Peyer's patch (tissue), 4 donors: ENCODE measurements around the gene DOCK3.

Source experiments
- CTCF ChIP-seq, 6 experiments: fragments of 450-650 bp in 4 of 6; fragments of 200-600 bp in 2 of 6; sonication (generic) in 1 of 6; IDR thresholded peaks; one replicate each; pipeline ENCODE4 v1.5.1; 2017 to 2019; ENCODE audit warnings: antibody characterized with exemption in 6 of 6, mild to moderate bottlenecking in 3 of 6, moderate library complexity in 1 of 6
- POLR2A ChIP-seq, 2 donors: fragments of 450-650 bp; IDR thresholded peaks; one replicate each; pipeline ENCODE4 v1.5.1; 2017; ENCODE audit warnings: antibody characterized with exemption in 2 of 2, mild to moderate bottlenecking in 2 of 2, moderate library complexity in 2 of 2

- TF ChIP-seq CTCF (IDR thresholded peaks at IDR 0.05) (no peak), POLR2A (IDR thresholded peaks at IDR 0.05) (no peak)
Measured at GRCh38 chr3:50923955-50924354, 249.2 kb downstream of the DOCK3 start.
